ENCODE measurements around the gene ICAM4.

The ICAM4 gene

GRCh38 chr19:10251792-10252694 lies 34.7 kb upstream of the ICAM4 start, which contains the start of gene MRPL4:
Gene MRPL4, plus strand, starts transcription at chr19:10252214. Its CDS starts 40 bp downstream, at chr19:10252254.
- Histone ChIP-seq H3K4me2 (ENCODE audit: low read length, poor library complexity, severe bottlenecking) (peak within 1 kb of the TSS; percentile 93), H2BK12ac (ENCODE audit: low read length in 2 of 2) (no peak within 1 kb of the TSS), H3K9ac (ENCODE audit: low read length) (peak within 1 kb of the TSS; percentile 94), H2BK120ac (ENCODE audit: low read depth, low read length) (peak within 1 kb of the TSS; percentile 79), H3K9me3 (ENCODE audit: control insufficient read depth, low read length) (no peaks in the 10 kb centered on the region), H2BK5ac (ENCODE audit: low read depth, low read length, poor library complexity, severe bottlenecking) (no peak within 1 kb of the TSS), H3K23ac (ENCODE audit: low read length in 2 of 2) (peak within 1 kb of the TSS in 1 of 2 experiments; percentile 17), H3K4me1 (ENCODE audit: control insufficient read depth, insufficient read depth, low read depth, low read length) (peaks cover 5% of the 10 kb centered on the region), H4K91ac (ENCODE audit: low read length) (peak within 1 kb of the TSS; percentile 89), H2BK15ac (ENCODE audit: low read depth, poor library complexity, severe bottlenecking) (peak within 1 kb of the TSS; percentile 99), H3K79me1 (replicated peaks; ENCODE audit: low read length, poor library complexity, severe bottlenecking) (peaks cover 31% of the 10 kb centered on the region), H2AFZ (ENCODE audit: low read depth, low read length) (peak within 1 kb of the TSS; percentile 89), H3K27me3 (ENCODE audit: control insufficient read depth in 1 of 2, insufficient read depth in 1 of 2, low read length in 2 of 2) (no peaks in the 10 kb centered on the region), H3K36me3 (ENCODE audit: control insufficient read depth in 1 of 2, insufficient read depth in 2 of 2, low read depth in 1 of 2, low read length in 2 of 2) (peaks cover 24 to 28% of the 10 kb centered on the region in 2 experiments), H3K27ac (ENCODE audit: low read length, poor library complexity, severe bottlenecking) (peak within 1 kb of the TSS; percentile 68), H2AK5ac (ENCODE audit: low read length, severe bottlenecking) (peak within 1 kb of the TSS; percentile 3), H3K18ac (ENCODE audit: low read depth in 1 of 2, low read length in 2 of 2) (peak within 1 kb of the TSS; percentile 91 to 95), H4K8ac (ENCODE audit: low read length) (peak within 1 kb of the TSS; percentile 97), H3K4me3 (ENCODE audit: insufficient read depth in 1 of 2, low read depth in 1 of 2, low read length in 2 of 2) (peak within 1 kb of the TSS; percentile 97 to 98), H3K14ac (ENCODE audit: low read length in 2 of 2) (peak within 1 kb of the TSS in 1 of 2 experiments; percentile 95), H3K4ac (ENCODE audit: low read depth in 1 of 2, low read length in 2 of 2) (peak within 1 kb of the TSS; percentile 77 to 92)
- DNase-seq = peak; percentile 99
- WGBS = 2% methylated on average over 74 of the region's 77 CpGs

DNA sequence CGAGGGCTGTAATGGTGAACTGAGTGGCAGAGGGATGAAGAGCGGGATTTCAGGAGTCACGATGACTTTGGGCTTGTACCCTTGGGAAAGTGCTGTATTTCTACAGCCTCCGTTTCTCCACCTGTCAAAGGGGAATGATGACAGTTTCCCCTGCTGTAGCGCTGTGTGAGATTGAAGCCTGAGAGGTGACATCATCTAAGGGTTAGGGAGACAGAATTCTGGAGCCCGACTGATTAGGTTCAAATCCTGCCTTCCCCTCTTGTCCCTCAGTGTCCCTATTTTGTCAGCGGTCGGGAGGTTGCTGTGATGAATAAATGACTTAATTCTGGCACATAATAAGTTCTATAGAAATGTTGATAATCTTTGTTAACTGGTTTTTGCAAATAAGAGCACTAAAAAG lies 34.0 kb upstream of the ICAM4 start:
- Histone ChIP-seq H3K23ac (ENCODE audit: low read length in 2 of 2) (no peak overlapping the region), H2AFZ (ENCODE audit: low read depth, low read length) (peak overlapping the region; percentile 89), H3K79me1 (replicated peaks; ENCODE audit: low read length, poor library complexity, severe bottlenecking) (peaks cover 31% of the 10 kb centered on the region), H2BK5ac (ENCODE audit: low read depth, low read length, poor library complexity, severe bottlenecking) (no peak overlapping the region), H2BK120ac (ENCODE audit: low read depth, low read length) (no peak overlapping the region), H3K9me3 (ENCODE audit: control insufficient read depth, low read length) (no peaks in the 10 kb centered on the region), H3K4me1 (ENCODE audit: control insufficient read depth, insufficient read depth, low read depth, low read length) (peaks cover 5% of the 10 kb centered on the region), H3K14ac (ENCODE audit: low read length in 2 of 2) (no peak overlapping the region), H3K4me2 (ENCODE audit: low read length, poor library complexity, severe bottlenecking) (peak overlapping the region; percentile 93), H2BK12ac (ENCODE audit: low read length in 2 of 2) (no peak overlapping the region), H2AK5ac (ENCODE audit: low read length, severe bottlenecking) (no peak overlapping the region), H3K4me3 (ENCODE audit: insufficient read depth in 1 of 2, low read depth in 1 of 2, low read length in 2 of 2) (peak overlapping the region; percentile 97 to 98), H3K27me3 (ENCODE audit: control insufficient read depth in 1 of 2, insufficient read depth in 1 of 2, low read length in 2 of 2) (no peaks in the 10 kb centered on the region), H3K36me3 (ENCODE audit: control insufficient read depth in 1 of 2, insufficient read depth in 2 of 2, low read depth in 1 of 2, low read length in 2 of 2) (peaks cover 31 to 34% of the 10 kb centered on the region in 2 experiments), H2BK15ac (ENCODE audit: low read depth, poor library complexity, severe bottlenecking) (no peak overlapping the region), H3K18ac (ENCODE audit: low read depth in 1 of 2, low read length in 2 of 2) (no peak overlapping the region), H3K27ac (ENCODE audit: low read length, poor library complexity, severe bottlenecking) (no peak overlapping the region), H3K4ac (ENCODE audit: low read depth in 1 of 2, low read length in 2 of 2) (peak overlapping the region in 1 of 2 experiments; percentile 77), H4K91ac (ENCODE audit: low read length) (peak overlapping the region; percentile 84), H3K9ac (ENCODE audit: low read length) (peak overlapping the region; percentile 94), H4K8ac (ENCODE audit: low read length) (peak overlapping the region; percentile 97)
- DNase-seq = no peak
- WGBS = 18% methylated on average over 6 of the region's 8 CpGs

- H3K23ac ChIP-seq (ENCODE audit: low read length in 2 of 2) = no peak overlapping the region
These were observed 32.5 kb upstream of the ICAM4 start for GRCh38 chr19:10254244-10254643.

DNA sequence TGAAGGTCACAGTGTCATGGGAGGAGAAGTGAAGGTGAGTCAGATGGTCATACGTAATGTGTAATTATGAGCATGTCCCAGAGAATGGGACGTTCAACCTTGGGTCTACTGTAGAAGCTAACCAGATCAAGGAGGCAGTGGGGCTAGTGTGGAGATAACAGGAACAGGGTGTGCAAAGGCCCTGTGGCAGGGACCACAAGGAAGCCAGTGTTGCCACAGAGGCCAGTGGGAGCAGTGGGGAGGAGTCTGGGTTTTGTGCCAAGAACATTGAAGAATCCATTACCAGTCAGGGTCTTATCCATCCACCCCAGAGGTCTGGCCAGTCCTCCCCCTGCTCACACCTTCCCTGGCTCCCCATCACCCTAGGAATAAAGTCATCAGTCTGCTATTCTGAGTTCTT lies 31.4 kb upstream of the ICAM4 start:
- Histone ChIP-seq H2AK5ac (ENCODE audit: low read length, severe bottlenecking) (no peak overlapping the region), H3K79me1 (replicated peaks; ENCODE audit: low read length, poor library complexity, severe bottlenecking) (peaks cover 31% of the 10 kb centered on the region), H3K14ac (ENCODE audit: low read length in 2 of 2) (no peak overlapping the region), H3K4me1 (ENCODE audit: control insufficient read depth, insufficient read depth, low read depth, low read length) (peaks cover 15% of the 10 kb centered on the region), H4K8ac (ENCODE audit: low read length) (no peak overlapping the region), H3K9me3 (ENCODE audit: control insufficient read depth, low read length) (no peaks in the 10 kb centered on the region), H4K91ac (ENCODE audit: low read length) (no peak overlapping the region), H3K27ac (ENCODE audit: low read length, poor library complexity, severe bottlenecking) (no peak overlapping the region), H2BK15ac (ENCODE audit: low read depth, poor library complexity, severe bottlenecking) (no peak overlapping the region), H3K18ac (ENCODE audit: low read depth in 1 of 2, low read length in 2 of 2) (no peak overlapping the region), H3K36me3 (ENCODE audit: control insufficient read depth in 1 of 2, insufficient read depth in 2 of 2, low read depth in 1 of 2, low read length in 2 of 2) (peaks cover 51 to 59% of the 10 kb centered on the region in 2 experiments), H3K4ac (ENCODE audit: low read depth in 1 of 2, low read length in 2 of 2) (no peak overlapping the region), H2BK5ac (ENCODE audit: low read depth, low read length, poor library complexity, severe bottlenecking) (no peak overlapping the region), H3K4me3 (ENCODE audit: insufficient read depth in 1 of 2, low read depth in 1 of 2, low read length in 2 of 2) (no peak overlapping the region), H3K27me3 (ENCODE audit: control insufficient read depth in 1 of 2, insufficient read depth in 1 of 2, low read length in 2 of 2) (no peaks in the 10 kb centered on the region), H2AFZ (ENCODE audit: low read depth, low read length) (no peak overlapping the region), H3K23ac (ENCODE audit: low read length in 2 of 2) (no peak overlapping the region), H2BK120ac (ENCODE audit: low read depth, low read length) (no peak overlapping the region), H3K9ac (ENCODE audit: low read length) (no peak overlapping the region), H3K4me2 (ENCODE audit: low read length, poor library complexity, severe bottlenecking) (no peak overlapping the region), H2BK12ac (ENCODE audit: low read length in 2 of 2) (no peak overlapping the region)
- DNase-seq = no peak
- WGBS = 98% methylated on average over 2 of the region's 2 CpGs

More at GRCh38 chr19:10254244-10254643, 32.5 kb upstream of the ICAM4 start:
- peaks cover 43 to 49% of the 10 kb centered on the region in 2 experiments for H3K36me3 ChIP-seq (ENCODE audit: control insufficient read depth in 1 of 2, insufficient read depth in 2 of 2, low read depth in 1 of 2, low read length in 2 of 2)
- no peak overlapping the region for H2BK120ac ChIP-seq (ENCODE audit: low read depth, low read length)
- no peak overlapping the region for H3K14ac ChIP-seq (ENCODE audit: low read length in 2 of 2)
- H3K9me3 ChIP-seq (ENCODE audit: control insufficient read depth, low read length) = no peaks in the 10 kb centered on the region
- 100% methylated on average over 3 of the region's 3 CpGs for WGBS
- no peak overlapping the region for H3K27ac ChIP-seq (ENCODE audit: low read length, poor library complexity, severe bottlenecking)
- no peak overlapping the region for H3K4ac ChIP-seq (ENCODE audit: low read depth in 1 of 2, low read length in 2 of 2)
- no peak overlapping the region for H2AFZ ChIP-seq (ENCODE audit: low read depth, low read length)
- H3K27me3 ChIP-seq (ENCODE audit: control insufficient read depth in 1 of 2, insufficient read depth in 1 of 2, low read length in 2 of 2) = no peaks in the 10 kb centered on the region
- no peak overlapping the region for H2BK12ac ChIP-seq (ENCODE audit: low read length in 2 of 2)
- no peak overlapping the region for H2BK5ac ChIP-seq (ENCODE audit: low read depth, low read length, poor library complexity, severe bottlenecking)
- no peak overlapping the region for H4K91ac ChIP-seq (ENCODE audit: low read length)
- H2BK15ac ChIP-seq (ENCODE audit: low read depth, poor library complexity, severe bottlenecking) = no peak overlapping the region
- H3K18ac ChIP-seq (ENCODE audit: low read depth in 1 of 2, low read length in 2 of 2) = no peak overlapping the region
- H3K4me3 ChIP-seq (ENCODE audit: insufficient read depth in 1 of 2, low read depth in 1 of 2, low read length in 2 of 2) = no peak overlapping the region
- H3K4me1 ChIP-seq (ENCODE audit: control insufficient read depth, insufficient read depth, low read depth, low read length) = peaks cover 8% of the 10 kb centered on the region
- H4K8ac ChIP-seq (ENCODE audit: low read length) = no peak overlapping the region
- H3K9ac ChIP-seq (ENCODE audit: low read length) = no peak overlapping the region
- no peak for DNase-seq
- no peak overlapping the region for H3K4me2 ChIP-seq (ENCODE audit: low read length, poor library complexity, severe bottlenecking)
- peaks cover 31% of the 10 kb centered on the region for H3K79me1 ChIP-seq (replicated peaks; ENCODE audit: low read length, poor library complexity, severe bottlenecking)
- no peak overlapping the region for H2AK5ac ChIP-seq (ENCODE audit: low read length, severe bottlenecking)
